Neuronal stem cell (in vitro differentiated cells): ENCODE data around the gene PPP1R12A.

ENCODE experiments used
- DNase-seq: peaks from one replicate; pipeline ENCODE4 v3.0.0-alpha.2; 2013; ENCODE audit warnings: low spot score
- H2AFZ ChIP-seq: one replicate; pipeline ENCODE4 v1.6.1; 2013; ENCODE audit warnings: mild to moderate bottlenecking, low read length, inconsistent platforms
- H2AK5ac ChIP-seq: 2 replicates; pipeline ENCODE4 v1.6.1; 2013; ENCODE audit warnings: low read depth, mild to moderate bottlenecking, inconsistent platforms, low read length, moderate library complexity, mixed read lengths
- H2BK120ac ChIP-seq: 2 replicates; pipeline ENCODE4 v1.6.1; 2013; ENCODE audit warnings: low read depth, mild to moderate bottlenecking, inconsistent platforms, low read length, moderate library complexity, mixed read lengths
- H2BK12ac ChIP-seq: one replicate; pipeline ENCODE4 v1.6.1; 2013; ENCODE audit warnings: low read length, inconsistent platforms
- H2BK15ac ChIP-seq: 2 replicates; pipeline ENCODE4 v1.6.1; 2013; ENCODE audit warnings: mild to moderate bottlenecking, low read length, inconsistent platforms, mixed read lengths
- H2BK5ac ChIP-seq: one replicate; pipeline ENCODE4 v1.6.1; 2013; ENCODE audit warnings: inconsistent platforms, mild to moderate bottlenecking, low read length, moderate library complexity
- H3K14ac ChIP-seq: one replicate; pipeline ENCODE4 v1.6.1; 2013; ENCODE audit warnings: low read length, inconsistent platforms
- H3K18ac ChIP-seq: 2 replicates; pipeline ENCODE4 v1.6.1; 2013; ENCODE audit warnings: low read length, inconsistent platforms
- H3K23ac ChIP-seq: 2 replicates; pipeline ENCODE4 v1.6.1; 2013; ENCODE audit warnings: low read depth, mild to moderate bottlenecking, mixed read lengths, low read length, inconsistent platforms; ENCODE audit not compliant: poor library complexity
- H3K27ac ChIP-seq: replicated peaks from 3 replicates; pipeline ENCODE4 v1.5.1; 2013; ENCODE audit warnings: low read length, inconsistent platforms
- H3K27me3 ChIP-seq, 3 experiments: 2 replicates each; pipeline ENCODE4 v1.6.1; 2013; ENCODE audit warnings: low read length in 3 of 3, mild to moderate bottlenecking in 2 of 3, inconsistent platforms in 1 of 3, low read depth in 1 of 3, mixed read lengths in 1 of 3, moderate library complexity in 1 of 3; ENCODE audit not compliant: control insufficient read depth in 3 of 3, insufficient read depth in 3 of 3
- H3K36me3 ChIP-seq, 2 donors: replicated peaks in 1 of 2; 2 replicates each; pipeline ENCODE4 v1.6.1; 2013; ENCODE audit warnings: low read length in 2 of 2; ENCODE audit not compliant: control insufficient read depth in 2 of 2, insufficient read depth in 2 of 2
- H3K4ac ChIP-seq: 2 replicates; pipeline ENCODE4 v1.6.1; 2013; ENCODE audit warnings: inconsistent platforms, mild to moderate bottlenecking, low read length, moderate library complexity
- H3K4me1 ChIP-seq, 2 donors: 1 replicate in 1 of 2; 2 replicates in 1 of 2; pipeline ENCODE4 v1.6.1; 2013; ENCODE audit warnings: low read length in 2 of 2, low read depth in 1 of 2; ENCODE audit not compliant: control insufficient read depth in 2 of 2, insufficient read depth in 1 of 2
- H3K4me2 ChIP-seq: one replicate; pipeline ENCODE4 v1.6.1; 2013; ENCODE audit warnings: mild to moderate bottlenecking, low read length, inconsistent platforms; ENCODE audit not compliant: insufficient read depth, poor library complexity, severe bottlenecking
- H3K4me3 ChIP-seq, 2 donors: 2 replicates each; pipeline ENCODE4 v1.5.1; 2013; ENCODE audit warnings: low read length in 2 of 2, mild to moderate bottlenecking in 2 of 2, inconsistent platforms in 1 of 2, moderate library complexity in 1 of 2
- H3K79me1 ChIP-seq: one replicate; pipeline ENCODE4 v1.6.1; 2013; ENCODE audit warnings: low read depth, mild to moderate bottlenecking, inconsistent platforms, low read length, moderate library complexity
- H3K9ac ChIP-seq: one replicate; pipeline ENCODE4 v1.6.1; 2013; ENCODE audit warnings: mild to moderate bottlenecking, low read depth, low read length, inconsistent platforms; ENCODE audit not compliant: poor library complexity
- H3K9me3 ChIP-seq, 2 donors: replicated peaks in 1 of 2; 2 replicates each; pipeline versions ENCODE3 to v1.6.1; 2013; ENCODE audit warnings: low read length in 2 of 2, mild to moderate bottlenecking in 2 of 2, inconsistent platforms in 1 of 2, low read depth in 1 of 2, mixed read lengths in 1 of 2, moderate library complexity in 1 of 2; ENCODE audit not compliant: control insufficient read depth in 2 of 2, insufficient read depth in 1 of 2
- H4K8ac ChIP-seq: one replicate; pipeline ENCODE4 v1.6.1; 2013; ENCODE audit warnings: low read depth, mild to moderate bottlenecking, inconsistent platforms, low read length, moderate library complexity
- H4K91ac ChIP-seq: one replicate; pipeline ENCODE4 v1.6.1; 2013; ENCODE audit warnings: low read length, low read depth, mild to moderate bottlenecking, inconsistent platforms; ENCODE audit not compliant: poor library complexity
- WGBS, 2 donors: extraction: QIAGEN DNeasy Blood & Tissue Kit; methylation state at CpG; one replicate each; pipeline ENCODE4 v1.1.7; 2013; ENCODE audit warnings: missing lambda C conversion rate in 2 of 2, mixed read lengths in 1 of 2; ENCODE audit not compliant: insufficient read length in 2 of 2, insufficient replicate concordance in 1 of 2; ENCODE audit errors: extremely low coverage in 2 of 2; 5-methylcytosine and 5-hydroxymethylcytosine counted together

Gene PPP1R12A

DNA sequence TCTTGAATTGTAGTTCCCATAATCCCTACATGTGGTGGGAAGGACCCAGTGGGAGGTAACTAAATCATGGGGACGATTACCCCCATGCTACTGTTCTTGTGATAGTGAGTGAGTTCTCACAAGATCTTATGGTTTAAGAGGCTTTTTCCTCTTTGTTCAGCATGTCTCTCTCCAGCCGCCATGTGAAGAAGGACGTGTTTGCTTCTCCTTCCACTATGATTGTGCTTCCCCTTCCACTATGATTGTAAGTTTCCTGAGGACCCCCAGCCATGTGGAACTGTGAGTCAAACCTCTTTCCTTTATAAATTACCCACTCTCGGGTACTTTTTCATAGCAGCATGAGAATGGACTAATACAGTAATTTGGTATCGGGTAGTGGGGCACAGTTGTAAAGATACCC, 97.3 kb downstream of the PPP1R12A start:
- Histone ChIP-seq H3K27ac (no peak overlapping the region), H3K4me2 (no peak overlapping the region), H3K18ac (no peak overlapping the region), H2AFZ (no peak overlapping the region), H3K9me3 (peaks cover 11 to 59% of the 10 kb centered on the region in 2 donors), H2AK5ac (no peak overlapping the region), H2BK12ac (no peak overlapping the region), H4K8ac (no peak overlapping the region), H3K14ac (no peak overlapping the region), H4K91ac (no peak overlapping the region), H3K79me1 (peaks cover 2% of the 10 kb centered on the region), H2BK120ac (no peak overlapping the region), H3K23ac (no peak overlapping the region), H3K4ac (no peak overlapping the region), H2BK5ac (no peak overlapping the region), H2BK15ac (no peak overlapping the region), H3K36me3 (peaks cover 8 to 54% of the 10 kb centered on the region in 2 donors), H3K9ac (no peak overlapping the region), H3K4me3 (no peak overlapping the region), H3K27me3 (no peaks in the 10 kb centered on the region), H3K4me1 (no peaks in the 10 kb centered on the region)
- WGBS, 2 donors: no CpG with 5 or more reads among the region's 5 CpGs
- DNase-seq: no peak

DNA sequence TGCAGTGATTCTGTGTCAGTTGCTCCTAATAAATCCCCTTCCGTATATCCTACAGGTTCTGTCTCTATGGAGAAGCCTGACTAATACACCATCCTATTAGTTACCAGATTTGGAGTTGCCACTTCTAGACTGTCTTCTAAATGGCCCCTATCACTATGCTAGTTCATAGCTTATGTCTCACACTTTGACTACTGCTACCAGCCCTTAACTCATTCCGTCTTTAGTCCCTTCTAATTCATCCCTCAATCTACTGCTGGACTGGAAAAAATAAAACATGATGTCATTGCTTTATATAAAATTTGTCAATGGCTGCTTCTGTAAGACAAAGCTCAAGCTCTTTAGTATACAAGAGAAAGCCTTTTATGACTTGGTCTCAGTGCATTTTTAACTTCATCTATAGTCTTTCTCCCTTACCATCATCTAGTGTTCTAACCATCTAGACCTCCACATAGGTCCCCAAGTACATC, 99.5 kb downstream of the PPP1R12A start:
- WGBS, 2 donors: no CpG with 5 or more reads among the region's 2 CpGs

DNA sequence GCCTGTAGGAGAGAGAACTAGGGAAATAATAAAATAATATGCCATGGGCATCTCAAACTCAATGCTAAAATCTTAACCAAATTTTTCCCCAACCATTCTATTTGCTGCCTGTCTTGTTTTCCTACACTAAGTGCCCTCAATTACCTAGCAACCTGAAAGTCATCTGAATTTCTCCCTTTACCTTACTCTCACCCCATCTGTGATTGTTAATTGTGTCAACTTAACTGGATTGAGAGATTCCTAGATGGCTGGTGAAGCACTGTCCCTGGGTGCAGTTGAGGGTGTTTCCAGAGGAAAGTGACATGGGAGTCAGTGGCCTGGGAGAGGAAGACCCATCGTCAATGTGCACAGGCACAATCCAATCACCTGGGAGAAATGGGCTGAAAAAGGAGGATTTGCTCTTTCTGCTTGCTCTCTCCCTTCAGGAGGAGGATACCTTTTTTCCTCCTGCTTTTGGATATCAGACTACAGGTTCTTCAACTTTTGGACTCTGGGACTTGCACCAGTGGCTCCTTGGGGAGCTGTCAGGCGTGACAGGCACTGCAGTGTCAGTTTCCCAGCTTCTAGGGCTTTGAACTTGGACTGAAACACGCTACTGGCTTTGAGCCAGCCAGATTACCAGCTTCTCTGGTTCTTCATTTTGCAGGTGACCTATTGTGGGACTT, 100.1 kb downstream of the PPP1R12A start:
- no peak overlapping the region for H2BK5ac ChIP-seq
- no peak for DNase-seq
- no peak overlapping the region for H2AFZ ChIP-seq
- H2BK15ac ChIP-seq: no peak overlapping the region
- no peak overlapping the region for H3K4me2 ChIP-seq
- no peak overlapping the region for H4K8ac ChIP-seq
- no CpG with 5 or more reads among the region's 3 CpGs for WGBS, 2 donors
- H3K79me1 ChIP-seq: peaks cover 2% of the 10 kb centered on the region
- peaks cover 8 to 61% of the 10 kb centered on the region in 2 donors for H3K36me3 ChIP-seq
- no peaks in the 10 kb centered on the region for H3K27me3 ChIP-seq
- no peak overlapping the region for H3K9ac ChIP-seq
- H2BK12ac ChIP-seq: no peak overlapping the region
- H3K9me3 ChIP-seq: peaks cover 11 to 45% of the 10 kb centered on the region in 2 donors
- H2AK5ac ChIP-seq: no peak overlapping the region
- no peak overlapping the region for H4K91ac ChIP-seq
- no peaks in the 10 kb centered on the region for H3K4me1 ChIP-seq
- H3K27ac ChIP-seq: no peak overlapping the region
- H3K23ac ChIP-seq: no peak overlapping the region
- no peak overlapping the region for H3K18ac ChIP-seq
- H3K4ac ChIP-seq: no peak overlapping the region
- no peak overlapping the region for H3K4me3 ChIP-seq
- no peak overlapping the region for H3K14ac ChIP-seq
- H2BK120ac ChIP-seq: no peak overlapping the region

More for the DNA sequence above, 99.5 kb downstream of the PPP1R12A start:
- no peaks in the 10 kb centered on the region for H3K4me1 ChIP-seq
- no peak overlapping the region for H2BK15ac ChIP-seq
- H3K4me2 ChIP-seq: no peak overlapping the region
- H3K4me3 ChIP-seq: no peak overlapping the region
- H2AFZ ChIP-seq: no peak overlapping the region
- no peak overlapping the region for H2BK12ac ChIP-seq
- no peak overlapping the region for H3K27ac ChIP-seq
- DNase-seq: no peak
- H3K36me3 ChIP-seq: peaks cover 8 to 61% of the 10 kb centered on the region in 2 donors
- H2BK120ac ChIP-seq: no peak overlapping the region
- no peak overlapping the region for H3K4ac ChIP-seq
- H3K14ac ChIP-seq: no peak overlapping the region
- H3K9me3 ChIP-seq: peaks cover 11 to 50% of the 10 kb centered on the region in 2 donors
- no peak overlapping the region for H2AK5ac ChIP-seq
- no peak overlapping the region for H2BK5ac ChIP-seq
- no peaks in the 10 kb centered on the region for H3K27me3 ChIP-seq
- H3K23ac ChIP-seq: no peak overlapping the region
- no peak overlapping the region for H4K8ac ChIP-seq
- H3K18ac ChIP-seq: no peak overlapping the region
- H3K9ac ChIP-seq: no peak overlapping the region
- no peak overlapping the region for H4K91ac ChIP-seq
- peaks cover 2% of the 10 kb centered on the region for H3K79me1 ChIP-seq

DNA sequence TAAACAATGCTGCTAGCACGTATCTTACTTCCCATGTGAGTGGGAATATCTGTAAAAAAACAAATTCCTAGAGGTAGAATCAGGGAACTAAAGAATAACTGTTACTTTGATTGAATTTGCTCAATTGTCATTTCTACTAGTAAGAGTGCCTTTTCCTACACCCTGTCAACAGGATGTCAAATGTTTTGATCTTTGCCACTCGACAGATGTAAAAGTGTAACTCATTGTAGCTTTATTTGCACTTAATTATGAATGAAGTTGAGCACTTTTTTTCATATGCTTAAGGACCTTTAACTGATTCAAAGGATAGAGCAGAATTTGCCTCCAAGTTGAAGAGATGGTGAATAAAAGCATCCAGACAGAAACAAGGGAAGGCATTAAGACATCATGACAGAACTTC, 104.5 kb downstream of the PPP1R12A start:
- no peaks in the 10 kb centered on the region for H3K27me3 ChIP-seq
- H2BK12ac ChIP-seq: no peak overlapping the region
- no peak overlapping the region for H2BK120ac ChIP-seq
- no peak overlapping the region for H3K4me3 ChIP-seq
- no peak overlapping the region for H2AFZ ChIP-seq
- no peak overlapping the region for H3K14ac ChIP-seq
- H3K23ac ChIP-seq: no peak overlapping the region
- H3K4ac ChIP-seq: no peak overlapping the region
- H3K36me3 ChIP-seq: peaks cover 0 to 72% of the 10 kb centered on the region in 2 donors
- no peak overlapping the region for H4K8ac ChIP-seq
- WGBS, 2 donors: no CpG with 5 or more reads among the region's 2 CpGs
- peaks cover 0 to 11% of the 10 kb centered on the region in 2 donors for H3K9me3 ChIP-seq
- H3K9ac ChIP-seq: no peak overlapping the region
- no peaks in the 10 kb centered on the region for H3K4me1 ChIP-seq
- H3K18ac ChIP-seq: no peak overlapping the region
- no peak overlapping the region for H2BK5ac ChIP-seq
- DNase-seq: no peak
- H2BK15ac ChIP-seq: no peak overlapping the region
- H2AK5ac ChIP-seq: no peak overlapping the region
- no peak overlapping the region for H4K91ac ChIP-seq
- no peak overlapping the region for H3K27ac ChIP-seq
- H3K4me2 ChIP-seq: no peak overlapping the region
- H3K79me1 ChIP-seq: no peaks in the 10 kb centered on the region
